GM12878 (cell line): ENCODE results near the gene CHRNE. TPM values are rescaled to one million over a fixed set of nuclear protein-coding genes. Genes with fewer than 3 reads are reported as not detected.
A peak's percentile ranks its signal among the peaks of the same experiment; 100 is the strongest.

Source experiments
- ATAC-seq: fragments of 200-7000 bp; cut with Tn5 transposase; 3 replicates; pipeline ENCODE4 v1.9.1; 2020; ENCODE audit warnings: mild to moderate bottlenecking, moderate library complexity
- BruUV-seq: library from RNA; stranded (reverse); fragments of 400-500 nt; replicated peaks from 2 replicates; lab custom pipeline; 2021; lab: Mats Ljungman, UMichigan
- CTCF ChIA-PET: fragments of 300-600 bp; sonication (Branson Sonifier 250); formaldehyde crosslinking; extraction: SDS; loops from one replicate; lab custom pipeline; 2021; ENCODE audit warnings: inconsistent platforms; lab: Yijun Ruan, JAX
- POLR2A ChIA-PET: fragments of 350-600 bp; formaldehyde crosslinking; extraction: SDS; loops from one replicate; lab custom pipeline; 2021; ENCODE audit warnings: inconsistent platforms; lab: Charles Lee
- RAD21 ChIA-PET: fragments of 300-600 bp; sonication (Branson Sonifier 250); formaldehyde crosslinking; loops from one replicate; lab custom pipeline; 2023; ENCODE audit warnings: antibody characterized with exemption; ENCODE audit not compliant: unreplicated experiment; lab: Charles Lee
- SMC1A ChIA-PET: fragments of 300-600 bp; sonication (Branson Sonifier 250); formaldehyde crosslinking; loops from one replicate; lab custom pipeline; 2023; ENCODE audit not compliant: unreplicated experiment, uncharacterized antibody; lab: Charles Lee
- DNase-seq: peaks from one replicate; pipeline ENCODE4 v3.0.0-alpha.2; 2011; ENCODE audit warnings: low read depth, low spot score
- FAIRE-seq: peaks from 3 replicates; lab custom pipeline; 2011; peaks lifted over from hg19 to GRCh38; lab: Jason Lieb, UNC
- H2AFZ ChIP-seq: 2 replicates; pipeline ENCODE4 v1.6.0; 2011; ENCODE audit warnings: low read depth, low read length, control low read depth; ENCODE audit not compliant: control insufficient read depth
- H3K27ac ChIP-seq: 2 replicates; pipeline ENCODE4 v1.5.1; 2011; ENCODE audit warnings: control low read depth; ENCODE audit not compliant: control insufficient read depth, insufficient read depth
- H3K27me3 ChIP-seq, 2 experiments: replicated peaks in 1 of 2; 2 replicates each; pipeline versions ENCODE4 v1.6.0 to v1.6.1; 2011; ENCODE audit warnings: low read length in 1 of 2; ENCODE audit not compliant: control insufficient read depth in 2 of 2, insufficient read depth in 2 of 2
- H3K36me3 ChIP-seq, 2 experiments: 2 replicates each; pipeline ENCODE4 v1.5.1; 2011; ENCODE audit warnings: low read length in 1 of 2; ENCODE audit not compliant: control insufficient read depth in 2 of 2, insufficient read depth in 2 of 2
- H3K4me1 ChIP-seq: 2 replicates; pipeline ENCODE4 v1.6.1; 2011; ENCODE audit warnings: mild to moderate bottlenecking, low read length, moderate library complexity, mixed read lengths; ENCODE audit not compliant: control insufficient read depth, insufficient read depth
- H3K4me2 ChIP-seq: 2 replicates; pipeline ENCODE4 v1.6.0; 2011; ENCODE audit warnings: control low read depth; ENCODE audit not compliant: control insufficient read depth, insufficient read depth
- H3K4me3 ChIP-seq: fragments of 200-600 bp; sonication (generic); 2 replicates; pipeline ENCODE4 v1.5.1; 2016
- H3K79me2 ChIP-seq: 2 replicates; pipeline ENCODE4 v1.6.0; 2011; ENCODE audit warnings: low read length; ENCODE audit not compliant: control insufficient read depth, insufficient read depth
- H3K9ac ChIP-seq: 2 replicates; pipeline ENCODE4 v1.8.0; 2011; ENCODE audit warnings: low read length, control low read depth, mixed read lengths; ENCODE audit not compliant: control insufficient read depth, insufficient read depth
- H3K9me3 ChIP-seq: replicated peaks from 3 replicates; pipeline ENCODE4 v1.5.1; 2011; ENCODE audit warnings: mild to moderate bottlenecking, low read length; ENCODE audit not compliant: control insufficient read depth, insufficient read depth
- H4K20me1 ChIP-seq: 2 replicates; pipeline ENCODE4 v1.6.0; 2011; ENCODE audit not compliant: control insufficient read depth, insufficient read depth
- ATF7 ChIP-seq: fragments of 450-650 bp; IDR thresholded peaks from 2 replicates; pipeline ENCODE4 v1.6.1; 2016; ENCODE audit warnings: low read depth, mild to moderate bottlenecking
- CHD1 ChIP-seq: IDR thresholded peaks from 2 replicates; pipeline ENCODE4 v1.6.1; 2012; ENCODE audit warnings: low read depth, low read length, improper control_type of control experiment
- CREB1 ChIP-seq: IDR thresholded peaks from 2 replicates; pipeline ENCODE4 v1.6.1; 2012; ENCODE audit warnings: low read depth, mild to moderate bottlenecking, inconsistent platforms
- CREM ChIP-seq: IDR thresholded peaks from 2 replicates; pipeline ENCODE4 v1.6.1; 2014; ENCODE audit warnings: antibody characterized with exemption, low read depth
- EGR1 ChIP-seq, 2 experiments: IDR thresholded peaks; 1 replicate in 1 of 2; 2 replicates in 1 of 2; pipeline ENCODE4 v1.6.1; 2011 to 2012; ENCODE audit warnings: low read depth in 2 of 2, low read length in 2 of 2, borderline replicate concordance in 1 of 2, mild to moderate bottlenecking in 1 of 2, moderate library complexity in 1 of 2
- PAX8 ChIP-seq: fragments of 450-650 bp; IDR thresholded peaks from 2 replicates; pipeline ENCODE4 v1.6.1; 2017; ENCODE audit warnings: mild to moderate bottlenecking, moderate library complexity
- WGBS: methylation state at CpG from one replicate; pipeline ENCODE4 v1.1.6; 2016; ENCODE audit warnings: low lambda C conversion rate; ENCODE audit not compliant: insufficient replicate concordance, insufficient coverage; ENCODE audit errors: missing lambda C conversion rate; 5-methylcytosine and 5-hydroxymethylcytosine counted together
- in situ Hi-C: fragments of 300-500 bp; cut with MboI; formaldehyde crosslinking; loops from 9 replicates; pipeline ENCODE4 v1.14.3; 2018; ENCODE audit warnings: mixed read lengths
- intact Hi-C: fragments of 100-400 bp; cut with micrococcal nuclease; formaldehyde crosslinking; loops from one replicate; pipeline ENCODE4 v1.14.2; 2022; ENCODE audit not compliant: unreplicated experiment
- polyA plus RNA-seq, 11 experiments: library from polyadenylated mRNA; depleted of rRNA in 4 of 11; unstranded in 6 of 11; stranded (reverse) in 5 of 11; fragments of >200 nt; fragmentation: Nextera tagmentation in 4 of 11; fragmentation: Illumina TruSeq in 1 of 11; extraction: Ambion mirVana in 4 of 11; extraction: Trizol in 1 of 11; gene quantifications; 1 replicate in 1 of 11; 2 replicates in 10 of 11; pipeline versions ENCODE4 v1.2.1 to v1.2.3, GENCODE V29; 2011 to 2016; ENCODE audit warnings: inconsistent platforms in 2 of 11, missing spikeins in 2 of 11, low read depth in 1 of 11
- total RNA-seq, 4 experiments: library from RNA; depleted of rRNA in 3 of 4; stranded (reverse); fragments of >200 nt in 3 of 4; fragmentation: Illumina TruSeq in 1 of 4; extraction: Trizol in 1 of 4; gene quantifications; 2 replicates each; pipeline versions ENCODE4 v1.2.1 to v1.2.3, GENCODE V29; 2013 to 2021

CHRNE gene
- total and polyA plus RNA-seq, 10 of the 15 experiments (the other 5 are each of a cell fraction or from before 2014, with no cell fraction given), result 0.05 to 0.11 (median 0.08) TPM; not detected in 6

GRCh38 chr17:4899341-4900230, 3.3 kb downstream of the CHRNE start, which contains the start of gene C17orf107:
Gene C17orf107 (plus strand): TSS chr17:4899536. CDS start chr17:4899763, 227 bp downstream.
- BruUV-seq, result no TSS peak
- peak; percentile 39 for ATAC-seq
- H3K4me1 ChIP-seq, result peaks cover 20% of the 10 kb centered on the region
- RAD21 ChIA-PET, result interaction anchor here (0.5 to 0.9 kb wide), 2 partner anchors 22 to 159 kb away, joined by 3 read pairs; no protein-coding TSS in a partner anchor
- POLR2A ChIA-PET, result interaction anchor here (0.5 to 0.6 kb wide), 3 partner anchors 9 to 144 kb away, joined by 3 to 6 read pairs (median 3); no protein-coding TSS in a partner anchor
- H3K27me3 ChIP-seq, result no peaks in the 10 kb centered on the region; a peak in 1 of 4 replicates
- TF ChIP-seq EGR1 (IDR thresholded peaks at IDR 0.05; ENCODE audit: borderline replicate concordance in 1 of 2, low read depth in 2 of 2, low read length in 2 of 2), result peak in 1 of 2 experiments; percentile 92; a peak in 2 of 3 replicates
- TF ChIP-seq CHD1, result no peak
- TF ChIP-seq PAX8, result no peak
- TF ChIP-seq CREM, result peak; percentile 94
- TF ChIP-seq CREB1, result peak; percentile 98
- peak; percentile 65 for TF ChIP-seq ATF7
- no peaks in the 10 kb centered on the region for H4K20me1 ChIP-seq
- DNase-seq, result no peak
- CTCF ChIA-PET, result interaction anchor here (1.0 to 1.3 kb wide), 3 partner anchors 12 to 332 kb away, joined by 3 read pairs; partner anchors contain the start of gene SLC25A11
- in situ Hi-C loops (no loop called here), intact Hi-C loops (loop anchor here (5.0 kb wide), 1 partner anchor 167 kb away; the partner anchor contains the start of gene MED11)
- peak within 1 kb of the TSS; percentile 71 for H2AFZ ChIP-seq
- FAIRE-seq, result no peak
- no peaks in the 10 kb centered on the region for H3K79me2 ChIP-seq
- peak within 1 kb of the TSS; percentile 91 for H3K4me2 ChIP-seq
- no peak within 1 kb of the TSS for H3K27ac ChIP-seq
- H3K36me3 ChIP-seq, result peaks cover 0 to 9% of the 10 kb centered on the region in 2 experiments; a peak in 3 of 4 replicates
- H3K4me3 ChIP-seq, result peak within 1 kb of the TSS; percentile 35; the same call in 1 of the 2 replicates
- WGBS, result 13% methylated on average over 52 of the region's 60 CpGs
- peak within 1 kb of the TSS; percentile 29 for H3K9ac ChIP-seq
- SMC1A ChIA-PET, result interaction anchor here (0.8 kb wide), 1 partner anchor 9 kb away, joined by 4 read pairs; no protein-coding TSS in a partner anchor
- no peaks in the 10 kb centered on the region; the same call in 2 of the 3 replicates for H3K9me3 ChIP-seq
